ENCODE measurements around the gene PRKN. TPM values are rescaled to one million over a fixed set of nuclear protein-coding genes. Genes with fewer than 3 reads are reported as not detected.
"Not testable (repeated sequence)": the region's sequence is repeated elsewhere in the genome, so short reads cannot be mapped to it uniquely, and the experiment has no call there.

PRKN gene
- total RNA-seq, 1 donor from 2014 or later: 9.3 TPM

GRCh38 chr6:161356167-161356854, 1371.3 kb downstream of the PRKN start:
- no peak for DNase-seq (ENCODE audit: low spot score)

DNA sequence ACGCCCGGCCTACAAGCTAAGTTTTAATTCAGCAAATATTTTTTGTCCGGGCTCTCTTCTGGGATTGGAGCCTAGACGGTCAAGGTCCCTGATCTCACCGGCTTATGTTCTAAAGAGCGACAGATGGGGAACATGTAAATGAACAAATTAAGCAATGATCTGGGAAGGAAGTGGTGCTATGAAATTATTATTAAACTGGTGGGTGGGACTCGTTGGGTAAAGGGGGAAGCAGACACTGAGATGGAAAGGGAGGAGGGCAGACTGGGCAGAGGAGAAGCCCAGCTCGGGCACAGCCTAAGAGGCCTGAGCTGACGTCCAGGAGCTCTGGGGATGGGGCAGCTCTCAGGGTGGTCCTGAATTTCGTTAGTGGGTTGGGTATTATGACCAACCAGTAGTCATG, 1371.9 kb downstream of the PRKN start:
- DNase-seq (ENCODE audit: low spot score): no peak

DNA sequence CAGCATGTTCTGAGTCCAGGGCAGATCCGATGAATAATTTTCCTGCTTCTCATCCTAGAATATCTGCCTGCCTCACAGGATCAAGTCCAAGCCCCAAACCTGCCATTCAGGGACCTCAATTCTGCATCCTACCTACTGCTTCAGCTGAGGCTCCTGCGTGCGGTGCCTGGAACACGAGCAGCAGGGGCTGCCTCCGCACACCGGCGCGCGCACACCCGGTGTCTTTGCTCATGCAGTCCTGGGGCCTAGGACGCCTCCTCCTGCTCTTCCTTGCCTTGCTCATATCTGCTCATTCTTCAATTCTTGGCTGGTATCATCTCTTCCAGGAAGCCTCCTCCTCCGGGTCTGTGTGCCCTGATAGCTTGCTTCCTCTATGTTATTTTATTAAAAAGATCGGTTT, 1372.6 kb downstream of the PRKN start:
- DNase-seq (ENCODE audit: low spot score): no peak

DNA sequence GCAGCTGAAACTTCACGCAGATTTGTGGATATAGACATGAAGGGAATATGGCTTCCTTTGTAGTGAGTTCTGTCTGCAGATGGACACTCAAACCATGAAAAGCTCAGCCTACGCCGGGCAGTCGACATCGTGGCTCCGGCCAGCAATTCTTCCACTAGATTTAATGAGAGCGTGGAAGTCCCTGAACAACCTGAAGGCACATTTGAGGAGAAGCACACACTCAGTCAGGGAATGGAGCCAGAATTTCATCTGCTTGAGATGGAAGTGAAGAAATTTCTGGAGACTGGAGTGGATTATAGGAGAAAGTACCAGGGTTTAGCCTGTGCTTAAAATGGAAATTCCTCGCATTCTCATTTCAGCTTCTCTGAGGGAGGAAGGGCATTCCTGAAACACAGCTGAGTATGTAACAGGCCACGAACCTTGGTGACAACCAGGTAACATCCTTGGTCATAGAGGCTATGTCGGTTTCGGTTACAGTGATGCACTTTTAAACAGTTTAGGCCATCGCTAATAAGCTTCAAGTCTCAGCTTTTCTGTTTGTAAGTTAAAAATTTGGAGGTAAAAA, 1373.2 kb downstream of the PRKN start:
- DNase-seq (ENCODE audit: low spot score): no peak

- no peak for DNase-seq (ENCODE audit: low spot score)
Observed at GRCh38 chr6:161353208-161353613, 1374.4 kb downstream of the PRKN start.

DNA sequence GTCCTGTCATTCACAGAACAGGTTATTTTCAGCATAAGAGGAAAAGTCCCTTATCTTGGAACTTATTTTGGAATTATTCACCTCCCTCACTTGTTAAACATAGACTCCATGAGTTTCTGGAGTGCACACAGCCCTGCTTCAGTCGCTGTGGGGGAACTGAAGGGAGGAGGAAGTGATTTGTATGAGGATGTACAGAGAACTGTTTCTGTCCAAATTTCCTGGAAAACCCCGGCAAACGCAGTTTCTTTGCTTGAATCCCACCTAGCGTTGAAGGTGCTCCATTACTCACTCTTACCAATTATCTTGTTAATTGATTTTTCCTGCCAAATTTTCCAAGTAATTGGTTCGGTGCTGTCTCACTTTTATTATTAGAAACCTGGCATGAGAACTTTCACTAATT, 1375.7 kb downstream of the PRKN start:
- DNase-seq (ENCODE audit: low spot score): no peak

DNA sequence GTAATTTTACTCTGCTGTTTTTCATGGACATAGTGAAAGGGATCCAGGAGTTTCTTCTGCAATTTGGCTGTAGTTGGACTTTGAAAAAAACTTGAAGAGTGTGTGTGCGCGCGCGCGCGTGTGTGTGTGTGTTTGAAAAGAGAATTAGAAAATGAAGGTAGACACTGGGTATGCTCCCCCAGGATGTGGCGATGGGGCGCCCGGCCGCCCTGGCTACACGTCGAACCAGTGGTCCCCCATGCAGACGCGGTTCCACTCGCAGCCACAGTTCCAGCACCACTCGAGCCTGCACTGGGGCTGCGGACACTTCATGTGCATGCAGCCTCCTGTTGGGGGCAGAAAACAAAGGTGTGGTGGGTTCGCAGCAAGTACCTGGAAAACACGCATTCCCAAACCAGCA, 1377.7 kb downstream of the PRKN start:
- DNase-seq (ENCODE audit: low spot score): no peak

DNA sequence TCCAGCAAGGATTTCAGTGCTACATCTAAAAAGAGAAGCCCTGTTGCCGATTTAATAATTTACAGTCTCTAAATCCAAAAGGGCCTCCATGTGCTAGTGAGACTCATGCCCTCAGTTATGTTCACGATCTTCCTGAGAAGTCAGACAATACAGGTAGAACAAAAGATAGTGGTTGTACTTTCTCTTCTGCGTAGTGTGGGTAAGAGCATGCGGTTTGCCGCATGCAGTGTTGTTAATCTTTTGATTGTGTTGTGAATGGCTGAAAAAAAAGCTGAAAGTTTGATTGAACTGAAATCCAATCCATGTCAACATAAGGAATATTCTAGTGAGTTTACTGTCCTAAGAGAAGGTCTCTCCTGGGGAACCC, 1379.0 kb downstream of the PRKN start:
- DNase-seq (ENCODE audit: low spot score): no peak

- DNase-seq (ENCODE audit: low spot score): no peak
Observed at GRCh38 chr6:161347988-161348627, 1379.5 kb downstream of the PRKN start.

DNA sequence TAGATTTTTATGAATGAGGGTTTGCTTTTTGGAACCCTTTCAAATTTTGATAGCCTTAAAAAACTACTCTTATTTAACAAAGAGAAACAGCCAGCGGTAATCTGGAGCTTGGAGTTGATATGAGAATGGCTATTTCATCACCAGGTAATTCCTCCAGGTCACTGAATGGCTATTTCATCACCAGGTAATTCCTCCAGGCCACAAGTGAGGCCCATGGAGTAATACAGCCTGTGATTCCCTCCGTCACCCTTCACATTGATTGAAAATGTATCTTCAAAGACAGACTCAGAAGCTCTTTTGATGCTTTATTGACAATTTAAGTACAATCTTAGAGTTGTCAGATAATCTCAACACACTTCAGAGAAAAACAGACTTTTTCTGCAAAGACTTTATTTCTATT, 1380.4 kb downstream of the PRKN start:
- DNase-seq (ENCODE audit: low spot score): no peak

GRCh38 chr6:161346717-161347116, 1380.8 kb downstream of the PRKN start:
- no peak for DNase-seq (ENCODE audit: low spot score)

GRCh38 chr6:161344626-161345025, 1382.9 kb downstream of the PRKN start:
- no peak for DNase-seq (ENCODE audit: low spot score)

- DNase-seq (ENCODE audit: low spot score): no peak
Observed at GRCh38 chr6:161342039-161342438, 1385.5 kb downstream of the PRKN start.

DNA sequence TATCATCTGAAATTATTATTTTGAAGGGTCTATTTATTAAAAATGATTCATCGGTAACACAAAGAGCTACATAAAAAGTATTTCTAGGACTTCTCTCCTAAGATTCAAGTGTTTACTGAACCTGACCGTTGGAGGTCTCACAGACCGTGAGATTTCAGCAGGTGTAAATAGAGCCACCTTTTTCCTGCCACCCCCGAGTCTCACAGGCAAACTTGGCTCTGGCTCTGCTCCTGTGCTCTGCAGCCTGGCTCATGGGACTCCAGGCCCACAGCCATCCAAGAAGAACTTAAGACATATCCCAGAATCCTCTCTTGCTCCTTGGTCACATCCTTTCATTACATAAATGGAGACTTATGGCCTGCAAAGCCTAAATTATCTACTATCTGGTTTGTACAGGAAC, 1385.9 kb downstream of the PRKN start:
- no peak for DNase-seq (ENCODE audit: low spot score)

- no peak for DNase-seq (ENCODE audit: low spot score)
Observed at GRCh38 chr6:161338015-161338414, 1389.6 kb downstream of the PRKN start.

DNA sequence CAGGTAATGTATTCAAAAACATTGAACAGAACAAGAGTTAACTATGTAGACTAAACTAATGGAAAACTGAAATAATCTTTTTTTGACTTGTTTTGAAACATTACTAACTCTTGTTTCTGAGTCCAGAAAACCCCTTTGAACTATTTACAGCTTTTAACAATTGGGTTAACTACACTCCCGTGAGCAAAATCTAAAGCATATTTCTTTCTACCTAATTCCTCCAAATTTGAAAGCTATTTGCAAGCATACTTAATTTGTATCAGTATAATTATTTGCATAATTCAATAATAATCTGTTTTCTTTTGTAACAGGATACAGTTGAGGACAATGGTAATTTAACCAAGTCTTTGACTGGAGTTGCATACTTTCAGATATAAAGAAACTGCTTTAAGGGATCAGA, 1391.1 kb downstream of the PRKN start:
- no peak for DNase-seq (ENCODE audit: low spot score)

- no peak for DNase-seq (ENCODE audit: low spot score)
Observed at GRCh38 chr6:161333410-161333809, 1394.2 kb downstream of the PRKN start.

DNA sequence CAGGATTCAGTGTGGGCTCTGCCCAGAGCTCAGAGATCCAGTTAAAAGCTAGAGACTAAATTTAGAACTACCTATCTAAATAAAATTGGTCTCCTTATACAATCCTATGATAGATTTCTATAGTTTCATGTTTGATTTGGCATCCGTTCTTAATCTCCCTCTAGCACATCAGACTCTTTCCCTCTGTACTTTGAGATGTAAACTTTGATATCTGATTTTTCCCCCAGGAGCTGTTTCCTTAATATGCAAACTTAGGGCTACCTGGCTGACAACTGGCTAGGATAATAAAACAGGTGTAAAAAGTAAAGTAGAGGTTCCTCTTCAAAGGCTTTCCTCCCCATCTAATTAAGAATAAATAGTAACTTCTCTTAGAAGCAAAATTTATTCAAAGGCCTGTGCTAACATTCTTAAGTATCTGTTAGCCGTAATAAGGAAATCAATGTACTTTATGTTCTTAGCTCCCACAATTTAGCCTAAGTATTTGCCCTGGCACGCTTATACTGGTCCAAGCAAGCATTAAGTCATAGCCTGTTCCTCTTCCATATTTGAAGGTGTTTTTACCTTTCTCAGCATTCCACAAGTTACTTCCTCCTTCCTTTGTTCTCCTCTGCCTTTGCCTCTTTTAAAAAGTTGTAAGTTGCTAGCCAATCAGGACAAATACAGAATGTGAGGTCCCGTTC, 1396.0 kb downstream of the PRKN start:
- not testable (repeated sequence) for DNase-seq (ENCODE audit: low spot score)

DNA sequence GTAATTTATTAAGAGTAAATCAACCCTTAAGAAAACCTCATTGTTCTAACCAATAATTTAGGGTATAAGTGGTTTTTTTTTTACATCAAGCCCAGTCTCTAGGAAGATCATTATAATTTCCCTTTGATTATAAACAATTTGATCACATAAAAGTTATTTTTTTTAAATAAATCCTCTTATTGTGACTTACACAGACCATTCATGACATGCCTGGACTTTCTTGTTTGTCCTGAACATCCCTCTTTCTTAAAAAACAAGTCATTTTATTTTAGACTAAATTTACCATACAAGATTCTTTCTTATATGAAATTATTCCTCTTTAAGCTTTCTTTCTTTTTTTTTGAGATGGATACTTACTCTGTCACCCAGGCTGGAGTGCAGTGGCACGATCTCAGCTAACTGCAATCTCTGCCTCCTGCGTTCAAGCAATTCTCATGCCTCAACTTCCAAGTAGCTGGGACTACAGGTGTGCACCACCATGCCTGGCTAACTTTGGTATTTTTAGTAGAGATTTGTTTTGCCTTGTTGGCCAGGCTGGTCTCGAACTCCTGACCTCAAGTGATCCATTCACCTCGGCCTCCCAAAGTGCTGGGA, 1400.1 kb downstream of the PRKN start:
- DNase-seq (ENCODE audit: low spot score): no peak

DNA sequence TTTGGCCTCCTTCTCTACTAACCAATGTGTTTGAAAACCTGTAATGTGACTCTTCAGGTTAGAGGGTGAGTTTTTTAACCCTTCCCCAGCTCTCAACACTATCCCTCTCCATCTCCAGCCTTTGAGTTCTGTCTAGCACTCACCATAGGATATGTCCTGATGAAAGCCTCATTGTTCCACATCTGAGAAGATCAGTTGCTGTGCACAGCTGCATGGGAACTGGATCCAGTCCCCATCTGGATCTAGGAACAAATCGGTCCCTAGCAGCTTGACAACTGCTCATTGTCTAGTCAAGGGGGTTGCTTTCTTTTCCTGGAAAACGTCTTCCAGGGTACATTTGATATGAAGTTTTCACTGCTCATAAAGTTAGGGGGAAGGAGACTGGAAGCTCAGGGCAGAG, 1408.3 kb downstream of the PRKN start:
- DNase-seq (ENCODE audit: low spot score): no peak

DNA sequence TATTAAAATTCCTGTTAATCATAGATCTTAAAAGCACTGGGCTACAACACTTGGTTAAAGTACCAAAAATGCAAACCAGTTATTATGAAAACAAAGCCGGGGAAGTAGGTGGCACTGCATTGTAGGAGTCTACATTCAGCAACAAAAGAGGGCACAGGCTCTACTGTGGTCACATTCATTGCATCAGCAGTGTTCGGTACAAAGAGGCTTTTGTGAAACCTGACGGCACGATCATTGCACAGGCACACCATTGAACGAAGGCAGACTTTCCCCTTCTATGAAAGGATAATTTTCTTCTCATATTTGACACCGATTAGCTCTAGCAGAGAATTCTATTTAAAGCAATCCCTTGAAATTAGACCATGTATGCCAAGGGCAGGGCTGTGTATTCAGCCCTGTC, 1409.1 kb downstream of the PRKN start:
- no peak for DNase-seq (ENCODE audit: low spot score)

DNA sequence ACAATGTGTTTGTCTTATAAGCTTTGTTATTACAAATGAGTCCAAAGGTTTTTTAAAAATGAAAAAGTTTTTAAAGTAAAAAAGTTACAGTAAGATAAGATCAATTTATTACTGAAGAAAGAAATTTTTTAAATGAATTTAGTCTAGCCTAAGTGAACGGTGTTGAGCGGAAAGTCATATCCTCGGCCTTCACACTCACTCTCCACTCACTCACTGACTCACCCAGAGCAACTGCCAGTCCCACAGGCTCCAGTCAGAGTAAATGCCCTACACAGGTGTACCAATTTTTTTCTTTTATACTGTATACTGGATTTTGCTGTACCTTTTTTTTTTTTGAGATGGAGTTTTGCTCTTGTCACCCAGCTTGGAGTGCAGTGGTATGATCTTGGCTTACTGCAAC, 1411.0 kb downstream of the PRKN start:
- no peak for DNase-seq (ENCODE audit: low spot score)

Measured in mucosa of gallbladder (tissue), 1 donor.